SU-DHL-6 (cell line): ENCODE results near the gene TREML4.

Experiments
- CTCF ChIP-seq: fragments of 200-600 bp; sonication (generic); IDR thresholded peaks from one replicate; pipeline ENCODE4 v1.5.1; 2017; ENCODE audit warnings: antibody characterized with exemption, mild to moderate bottlenecking, low read length, moderate library complexity; ENCODE audit not compliant: insufficient read depth, poor library complexity, severe bottlenecking
- EZH2phosphoT487 ChIP-seq: fragments of 200-600 bp; sonication (generic), shearing (Covaris generic); conservative IDR thresholded peaks from 2 replicates; pipeline ENCODE4 v1.6.1; 2018; ENCODE audit warnings: mild to moderate bottlenecking, antibody characterized with exemption, low read length, moderate library complexity, mixed read lengths

GRCh38 chr6:41275489-41275888, 47.3 kb downstream of the TREML4 start:
- no peak for TF ChIP-seq CTCF
- TF ChIP-seq EZH2phosphoT487 = no peak
